Measurements from ENCODE around the gene ADAMTS3.

The ADAMTS3 gene

GRCh38 chr4:72446353-72447055, 122.5 kb downstream of the ADAMTS3 start:
- H3K27ac ChIP-seq: no peak overlapping the region
- TF ChIP-seq CTCF (conservative IDR thresholded peaks at IDR 0.05): no peak

- no peak for TF ChIP-seq CTCF (conservative IDR thresholded peaks at IDR 0.05)
- H3K27ac ChIP-seq: no peak overlapping the region
Observed at GRCh38 chr4:72444092-72444491, 124.9 kb downstream of the ADAMTS3 start.

GRCh38 chr4:72442715-72443114, 126.3 kb downstream of the ADAMTS3 start:
- H3K27ac ChIP-seq: no peak overlapping the region
- no peak for TF ChIP-seq CTCF (conservative IDR thresholded peaks at IDR 0.05)

GRCh38 chr4:72442147-72442546, 126.9 kb downstream of the ADAMTS3 start:
- TF ChIP-seq CTCF (conservative IDR thresholded peaks at IDR 0.05): no peak
- no peak overlapping the region for H3K27ac ChIP-seq

GRCh38 chr4:72440386-72440785, 128.6 kb downstream of the ADAMTS3 start:
- no peak overlapping the region for H3K27ac ChIP-seq
- TF ChIP-seq CTCF (conservative IDR thresholded peaks at IDR 0.05): no peak

GRCh38 chr4:72432975-72433374, 136.0 kb downstream of the ADAMTS3 start:
- H3K27ac ChIP-seq: no peak overlapping the region
- TF ChIP-seq CTCF (conservative IDR thresholded peaks at IDR 0.05): no peak

GRCh38 chr4:72432282-72432681, 136.7 kb downstream of the ADAMTS3 start:
- no peak for TF ChIP-seq CTCF (conservative IDR thresholded peaks at IDR 0.05)
- H3K27ac ChIP-seq: no peak overlapping the region
